PFSK-1 (cell line): ENCODE data around the gene NOTCH4.

ENCODE experiments used
- FOXP2 ChIP-seq: optimal IDR thresholded peaks from 2 replicates; pipeline ENCODE3; 2011; ENCODE audit warnings: borderline replicate concordance, control low read depth, inconsistent platforms; ENCODE audit not compliant: insufficient read depth; ENCODE audit errors: extremely low read length, extremely low read depth
- POLR2AphosphoS5 ChIP-seq: IDR thresholded peaks from 2 replicates; pipeline ENCODE4 v1.6.1; 2012; ENCODE audit warnings: low read depth, mild to moderate bottlenecking, control low read depth, low read length, moderate library complexity
- REST ChIP-seq, 2 experiments: IDR thresholded peaks; 2 replicates each; pipeline versions ENCODE4 v1.6.1 to v1.8.0; 2011 to 2012; ENCODE audit warnings: low read depth in 2 of 2, low read length in 2 of 2, control low read depth in 1 of 2, inconsistent platforms in 1 of 2, mild to moderate bottlenecking in 1 of 2, moderate library complexity in 1 of 2; ENCODE audit not compliant: insufficient read depth in 1 of 2
- SIN3A ChIP-seq: IDR thresholded peaks from 2 replicates; pipeline ENCODE4 v1.6.1; 2012; ENCODE audit warnings: mild to moderate bottlenecking, low read length, moderate library complexity, borderline replicate concordance; ENCODE audit not compliant: insufficient read depth
- TAF1 ChIP-seq: IDR thresholded peaks from 2 replicates; pipeline ENCODE4 v1.6.1; 2012; ENCODE audit warnings: low read length, control low read depth, borderline replicate concordance; ENCODE audit not compliant: insufficient read depth

Gene NOTCH4

GRCh38 chr6:32222333-32223230 lies 1.3 kb downstream of the NOTCH4 start:
- TF ChIP-seq FOXP2 (no peak), POLR2AphosphoS5 (no peak), TAF1 (no peak), REST (IDR thresholded peaks at IDR 0.05; ENCODE audit: insufficient read depth in 1 of 2, low read depth in 2 of 2, low read length in 2 of 2) (no peak), SIN3A (no peak)

GRCh38 chr6:32220021-32220420 lies 3.8 kb downstream of the NOTCH4 start:
- TF ChIP-seq POLR2AphosphoS5 (no peak), REST (IDR thresholded peaks at IDR 0.05; ENCODE audit: insufficient read depth in 1 of 2, low read depth in 2 of 2, low read length in 2 of 2) (no peak), FOXP2 (no peak), TAF1 (no peak), SIN3A (no peak)

- TF ChIP-seq TAF1 (no peak), REST (IDR thresholded peaks at IDR 0.05; ENCODE audit: insufficient read depth in 1 of 2, low read depth in 2 of 2, low read length in 2 of 2) (no peak), POLR2AphosphoS5 (no peak), SIN3A (no peak), FOXP2 (no peak)
These were observed 5.7 kb downstream of the NOTCH4 start for GRCh38 chr6:32218167-32218566.

- no peak for TF ChIP-seq TAF1
- TF ChIP-seq POLR2AphosphoS5, result no peak
- TF ChIP-seq REST (IDR thresholded peaks at IDR 0.05; ENCODE audit: insufficient read depth in 1 of 2, low read depth in 2 of 2, low read length in 2 of 2), result no peak
- TF ChIP-seq FOXP2, result no peak
- no peak for TF ChIP-seq SIN3A
These were observed 6.9 kb downstream of the NOTCH4 start for GRCh38 chr6:32216998-32217397.
